Cardiac muscle cell (in vitro differentiated cells and primary cell): ENCODE measurements around the gene CDHR1. TPM values are rescaled to one million over a fixed set of nuclear protein-coding genes. Genes with fewer than 3 reads are reported as not detected.
A peak's percentile ranks its signal among the peaks of the same experiment; 100 is the strongest.

Source experiments
- DNase-seq, 2 donors: peaks; one replicate each; pipeline versions ENCODE4 v3.0.0 to v3.0.0-alpha.2; 2010 to 2017; ENCODE audit warnings: low read depth in 1 of 2, low spot score in 1 of 2
- H3K27ac ChIP-seq: fragments of 200-600 bp; sonication (generic); 2 replicates; pipeline ENCODE4 v1.5.1; 2016
- H3K27me3 ChIP-seq: fragments of 200-600 bp; sonication (generic); 2 replicates; pipeline ENCODE4 v1.6.0; 2016; ENCODE audit warnings: control low read depth
- H3K36me3 ChIP-seq: fragments of 200-600 bp; sonication (generic); 2 replicates; pipeline ENCODE4 v1.5.1; 2016; ENCODE audit warnings: control low read depth
- H3K4me1 ChIP-seq: fragments of 200-600 bp; sonication (generic); 2 replicates; pipeline ENCODE4 v1.8.1; 2017; ENCODE audit warnings: low read depth, mild to moderate bottlenecking, mixed run types
- H3K4me3 ChIP-seq: fragments of 200-600 bp; sonication (generic); 2 replicates; pipeline ENCODE4 v1.5.1; 2016; ENCODE audit warnings: mild to moderate bottlenecking
- H3K9me3 ChIP-seq: fragments of 200-600 bp; sonication (generic); 2 replicates; pipeline ENCODE4 v1.5.1; 2017; ENCODE audit warnings: low read depth, mild to moderate bottlenecking, control low read depth
- CTCF ChIP-seq: IDR thresholded peaks from 2 replicates; pipeline ENCODE4 v1.5.1; 2012; ENCODE audit warnings: low read depth, mild to moderate bottlenecking, low read length
- polyA plus RNA-seq: library from polyadenylated mRNA; unstranded; fragments of >200 nt; fragmentation: Nextera tagmentation; extraction: Ambion mirVana; gene quantifications from 2 replicates; pipeline ENCODE4 v1.2.1, GENCODE V29; 2016
- total RNA-seq: library from RNA; depleted of rRNA; stranded (reverse); fragments of >200 nt; gene quantifications from 2 replicates; pipeline ENCODE4 v1.2.3, GENCODE V29; 2016

The CDHR1 gene
- total and polyA plus RNA-seq, 2 experiments from 2014 or later: 0.12 to 0.59 TPM

GRCh38 chr10:84193846-84194423 lies 402 bp upstream of the CDHR1 start:
- DNase-seq: peak in 1 of 2 donors; percentile 8
- TF ChIP-seq CTCF: no peak
- H3K4me3 ChIP-seq: peak overlapping the region; percentile 43
- no peaks in the 10 kb centered on the region for H3K36me3 ChIP-seq
- peaks cover 87% of the 10 kb centered on the region for H3K27me3 ChIP-seq
- no peaks in the 10 kb centered on the region for H3K4me1 ChIP-seq
- no peak overlapping the region for H3K27ac ChIP-seq
- H3K9me3 ChIP-seq: no peaks in the 10 kb centered on the region

- Histone ChIP-seq H3K27me3 (peaks cover 89% of the 10 kb centered on the region), H3K9me3 (no peaks in the 10 kb centered on the region), H3K4me1 (no peaks in the 10 kb centered on the region), H3K36me3 (no peaks in the 10 kb centered on the region), H3K27ac (no peak overlapping the region), H3K4me3 (peak overlapping the region; percentile 43)
- TF ChIP-seq CTCF: no peak
- DNase-seq: no peak
Observed at GRCh38 chr10:84195044-84195830, 900 bp downstream of the CDHR1 start.

- Histone ChIP-seq H3K27me3 (peaks cover 80% of the 10 kb centered on the region), H3K27ac (no peak overlapping the region), H3K9me3 (no peaks in the 10 kb centered on the region), H3K4me3 (no peak overlapping the region), H3K4me1 (no peaks in the 10 kb centered on the region), H3K36me3 (no peaks in the 10 kb centered on the region)
- no peak for DNase-seq
- TF ChIP-seq CTCF: no peak
Observed at GRCh38 chr10:84196083-84196482, 1.7 kb downstream of the CDHR1 start.

- Histone ChIP-seq H3K27ac (no peak overlapping the region), H3K9me3 (no peaks in the 10 kb centered on the region), H3K27me3 (peaks cover 72% of the 10 kb centered on the region), H3K4me3 (no peak overlapping the region), H3K4me1 (no peaks in the 10 kb centered on the region), H3K36me3 (no peaks in the 10 kb centered on the region)
- DNase-seq: no peak
- TF ChIP-seq CTCF: no peak
Observed at GRCh38 chr10:84196941-84197340, 2.6 kb downstream of the CDHR1 start.

GRCh38 chr10:84197643-84198042 lies 3.3 kb downstream of the CDHR1 start:
- no peaks in the 10 kb centered on the region for H3K4me1 ChIP-seq
- no peak for DNase-seq
- no peaks in the 10 kb centered on the region for H3K36me3 ChIP-seq
- no peak for TF ChIP-seq CTCF
- peaks cover 65% of the 10 kb centered on the region for H3K27me3 ChIP-seq
- H3K9me3 ChIP-seq: no peaks in the 10 kb centered on the region
- H3K4me3 ChIP-seq: no peak overlapping the region
- H3K27ac ChIP-seq: no peak overlapping the region
